GM03348 (cell line): ENCODE results near the gene NLE1.
A peak's percentile ranks its signal among the peaks of the same experiment; 100 is the strongest.
"Not testable (repeated sequence)": the region's sequence is repeated elsewhere in the genome, so short reads cannot be mapped to it uniquely, and the experiment has no call there.

ENCODE experiments used
- DNase-seq: peaks from one replicate; pipeline ENCODE4 v3.0.0; 2012; ENCODE audit warnings: low spot score

Gene NLE1

GRCh38 chr17:35161281-35161761, 19.2 kb upstream of the NLE1 start:
- DNase-seq: no peak

DNA sequence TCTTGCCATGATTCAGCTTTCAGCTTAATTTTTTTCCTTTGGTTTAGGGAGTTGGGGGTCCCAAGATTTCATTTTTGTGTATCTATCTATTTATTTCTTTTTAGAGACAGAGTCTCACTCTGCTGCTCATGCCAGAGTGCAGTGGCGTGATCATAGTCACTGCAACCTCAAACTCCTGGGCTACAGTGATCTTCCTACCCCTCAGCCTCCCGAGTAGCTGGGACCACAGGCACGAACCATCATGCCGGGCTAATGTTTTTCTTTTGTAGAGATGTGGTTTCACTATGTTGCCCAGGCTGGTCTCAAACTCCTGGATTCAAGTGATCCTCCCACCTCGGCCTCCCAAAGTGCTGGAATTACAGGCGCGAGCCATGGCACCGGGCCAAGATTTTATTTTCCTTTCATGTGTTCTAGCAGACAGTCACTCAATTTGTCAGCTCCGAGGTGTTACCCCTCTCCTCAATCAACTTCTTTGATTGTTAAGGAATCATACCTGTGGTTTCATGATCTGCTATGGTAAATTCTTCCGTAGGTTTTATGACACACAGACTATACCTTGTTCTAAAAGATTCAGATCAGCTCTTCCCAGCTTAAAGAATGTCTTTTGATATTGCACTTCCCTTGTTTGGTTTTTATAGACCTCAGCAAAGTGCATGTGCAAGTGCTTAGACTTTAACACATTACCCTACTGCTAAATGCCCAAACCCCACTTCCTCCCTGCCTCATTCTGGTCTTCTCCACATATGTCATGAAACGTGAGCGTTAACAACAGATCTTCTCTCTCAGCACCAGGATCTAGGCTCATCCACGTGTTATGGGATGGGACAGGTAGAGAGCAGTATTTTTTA, 18.5 kb upstream of the NLE1 start:
- DNase-seq: no peak

DNA sequence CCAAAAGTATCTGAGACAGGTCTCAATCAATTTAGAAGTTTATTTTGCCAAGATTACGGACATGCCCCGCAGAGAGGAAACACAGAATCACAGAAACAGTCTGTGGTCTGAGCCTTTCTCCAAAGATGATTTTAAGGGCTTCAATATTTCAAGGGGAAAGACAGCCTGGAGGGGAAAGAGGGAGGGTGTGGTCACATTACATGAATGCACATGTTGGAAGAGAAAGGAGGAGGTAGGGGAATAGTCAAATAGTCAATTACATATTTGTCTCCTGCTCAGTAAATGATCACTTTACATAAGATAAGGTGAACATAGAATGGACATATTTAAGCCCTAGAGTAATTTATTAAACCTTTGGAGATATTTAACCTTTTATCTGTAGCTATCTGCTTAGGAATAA, 17.8 kb upstream of the NLE1 start:
- DNase-seq: no peak

- no peak for DNase-seq
Measured at GRCh38 chr17:35155246-35155645, 13.1 kb upstream of the NLE1 start.

DNA sequence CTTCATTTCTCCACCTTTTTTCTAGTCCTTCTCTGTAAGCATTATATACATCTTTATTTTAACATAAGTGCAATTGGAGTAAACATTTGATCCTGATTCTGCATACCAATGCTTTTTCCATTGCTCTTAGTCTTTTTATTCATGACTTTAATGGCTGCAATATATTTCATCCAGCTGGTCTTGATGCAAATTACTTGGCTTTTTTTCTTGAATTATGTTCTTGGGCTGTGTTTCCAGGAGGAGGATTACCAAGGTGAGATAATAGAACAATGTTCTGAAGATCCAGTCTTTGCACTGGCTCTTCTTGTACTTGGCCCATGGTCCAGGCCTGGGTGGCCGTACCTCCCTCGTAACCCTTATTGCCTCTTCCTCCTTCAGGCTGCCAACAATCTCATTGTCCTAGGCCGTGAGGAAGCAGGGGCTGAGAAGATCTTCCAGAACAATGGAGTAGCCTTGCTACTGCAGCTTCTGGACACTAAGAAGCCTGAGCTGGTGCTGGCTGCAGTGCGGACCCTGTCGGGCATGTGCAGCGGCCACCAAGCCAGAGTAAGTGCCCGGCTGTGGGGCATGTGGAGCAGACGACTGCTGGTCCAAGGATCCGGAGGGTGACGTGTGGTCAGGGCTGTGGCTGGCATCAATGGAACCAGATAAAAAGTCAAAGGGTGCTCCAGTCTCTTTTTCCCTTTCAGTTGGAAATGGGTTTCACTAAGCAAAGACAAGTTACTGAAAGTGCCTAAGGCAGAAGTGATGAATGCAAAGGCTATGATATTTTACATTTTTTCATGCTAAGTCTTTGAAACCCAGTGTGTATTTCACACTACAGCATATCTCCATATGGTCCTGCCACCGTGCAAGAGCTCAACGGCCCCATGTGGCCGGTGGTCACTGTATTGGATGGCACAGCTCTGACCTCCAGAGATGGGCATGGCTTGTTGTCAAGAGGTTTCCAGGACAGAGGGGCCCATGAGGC, 12.4 kb upstream of the NLE1 start:
- DNase-seq: no peak

GRCh38 chr17:35152421-35153140, 10.5 kb upstream of the NLE1 start:
- no peak for DNase-seq

- DNase-seq: not testable (repeated sequence)
Measured at GRCh38 chr17:35151080-35151479, 9.0 kb upstream of the NLE1 start.

- no peak for DNase-seq
Measured at GRCh38 chr17:35149941-35150340, 7.8 kb upstream of the NLE1 start.

DNA sequence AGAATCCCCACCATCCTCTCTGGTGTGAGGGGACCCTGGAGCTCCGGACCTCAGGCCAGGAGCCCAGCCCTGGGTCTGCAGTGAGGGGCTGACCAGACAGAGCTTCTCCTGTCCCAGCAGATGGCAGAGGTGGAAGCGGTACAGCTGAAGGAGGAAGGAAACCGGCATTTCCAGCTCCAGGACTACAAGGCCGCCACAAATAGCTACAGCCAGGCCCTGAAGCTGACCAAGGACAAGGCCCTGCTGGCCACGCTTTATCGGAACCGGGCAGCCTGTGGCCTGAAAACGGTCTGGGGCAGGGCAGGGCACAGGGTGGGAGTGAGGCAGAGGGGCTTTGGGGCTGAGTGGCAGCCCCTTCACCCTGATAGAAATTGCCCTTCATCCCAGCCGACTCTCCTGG, 6.0 kb upstream of the NLE1 start:
- DNase-seq: no peak

GRCh38 chr17:35147375-35147905, 5.3 kb upstream of the NLE1 start, which contains the start of gene UNC45B:
UNC45B (plus strand) TSS chr17:35147817; CDS start chr17:35148264, 447 bp downstream.
- DNase-seq: no peak

DNA sequence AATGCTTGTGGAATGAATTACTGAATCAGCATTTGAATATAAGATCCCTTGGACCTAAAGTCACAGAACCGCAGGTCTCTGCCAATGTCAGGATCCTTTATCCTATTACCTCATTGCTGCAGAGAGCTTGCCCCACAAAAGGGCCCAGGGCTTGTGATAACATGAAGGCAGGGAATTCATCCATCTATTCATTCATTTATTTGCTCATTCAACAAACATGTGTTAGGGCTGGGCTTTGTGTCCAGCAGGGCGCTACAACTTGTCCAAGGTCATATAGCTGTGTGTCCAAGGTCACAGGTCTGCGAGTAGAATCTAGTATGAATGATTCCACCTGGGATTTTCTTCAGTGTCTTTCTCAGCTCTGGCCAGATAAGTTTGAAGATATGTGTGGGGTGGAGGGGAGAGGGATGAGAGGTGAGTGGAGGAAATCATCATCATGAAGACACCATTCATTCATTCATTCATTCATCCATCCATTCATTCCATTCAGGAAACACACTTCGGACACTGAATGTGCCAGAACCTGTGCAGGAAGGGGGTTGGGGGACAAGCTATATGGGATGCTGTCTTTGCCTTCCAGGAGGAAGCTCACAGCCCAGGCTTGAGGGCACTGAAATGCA, 4.2 kb upstream of the NLE1 start:
- no peak for DNase-seq

GRCh38 chr17:35144840-35145239, 2.7 kb upstream of the NLE1 start:
- no peak for DNase-seq

DNA sequence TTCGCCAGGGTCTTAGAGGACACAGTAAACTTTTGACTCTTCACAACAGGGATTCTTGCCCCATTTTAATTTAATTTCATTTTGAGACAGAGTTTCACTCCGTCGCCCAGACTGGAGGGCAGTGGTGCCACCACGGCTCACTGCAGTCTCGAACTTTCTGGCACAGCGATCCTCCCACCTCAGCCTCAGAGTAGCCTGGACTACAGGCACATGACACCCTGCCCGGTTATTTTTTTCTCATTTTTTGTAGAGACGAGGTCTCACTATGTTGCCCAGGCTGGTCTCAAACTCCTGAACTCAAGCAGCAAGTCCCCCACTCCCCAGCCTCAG, 329 bp upstream of the NLE1 start:
- no peak for DNase-seq

DNA sequence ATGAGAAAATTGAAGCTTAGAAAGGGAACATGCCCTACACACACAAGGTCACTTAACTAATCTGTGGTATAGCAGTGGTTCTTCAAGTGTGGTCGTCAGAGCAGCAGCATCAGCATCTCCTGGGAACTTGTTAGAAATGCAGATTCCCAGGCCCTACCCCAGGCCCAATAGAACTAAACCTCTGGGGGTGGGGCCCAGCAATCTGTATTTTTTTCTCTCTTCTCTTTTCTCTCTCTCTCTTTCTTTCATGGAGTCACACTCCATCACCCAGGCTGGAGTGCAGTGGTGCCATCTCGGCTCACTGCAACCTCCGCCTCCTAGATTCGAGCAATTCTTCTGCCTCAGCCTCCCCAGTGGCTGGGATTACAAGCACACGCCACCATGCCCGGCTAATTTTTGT, 3.9 kb downstream of the NLE1 start:
- DNase-seq: no peak

GRCh38 chr17:35135322-35135721, 6.8 kb downstream of the NLE1 start:
- no peak for DNase-seq

- DNase-seq: no peak
Measured at GRCh38 chr17:35132816-35133550, 9.1 kb downstream of the NLE1 start.

- no peak for DNase-seq
Measured at GRCh38 chr17:35132099-35132498, 10.0 kb downstream of the NLE1 start.

GRCh38 chr17:35130392-35130791, 11.7 kb downstream of the NLE1 start:
- no peak for DNase-seq

- no peak for DNase-seq
Measured at GRCh38 chr17:35129973-35130351, 12.1 kb downstream of the NLE1 start.

DNA sequence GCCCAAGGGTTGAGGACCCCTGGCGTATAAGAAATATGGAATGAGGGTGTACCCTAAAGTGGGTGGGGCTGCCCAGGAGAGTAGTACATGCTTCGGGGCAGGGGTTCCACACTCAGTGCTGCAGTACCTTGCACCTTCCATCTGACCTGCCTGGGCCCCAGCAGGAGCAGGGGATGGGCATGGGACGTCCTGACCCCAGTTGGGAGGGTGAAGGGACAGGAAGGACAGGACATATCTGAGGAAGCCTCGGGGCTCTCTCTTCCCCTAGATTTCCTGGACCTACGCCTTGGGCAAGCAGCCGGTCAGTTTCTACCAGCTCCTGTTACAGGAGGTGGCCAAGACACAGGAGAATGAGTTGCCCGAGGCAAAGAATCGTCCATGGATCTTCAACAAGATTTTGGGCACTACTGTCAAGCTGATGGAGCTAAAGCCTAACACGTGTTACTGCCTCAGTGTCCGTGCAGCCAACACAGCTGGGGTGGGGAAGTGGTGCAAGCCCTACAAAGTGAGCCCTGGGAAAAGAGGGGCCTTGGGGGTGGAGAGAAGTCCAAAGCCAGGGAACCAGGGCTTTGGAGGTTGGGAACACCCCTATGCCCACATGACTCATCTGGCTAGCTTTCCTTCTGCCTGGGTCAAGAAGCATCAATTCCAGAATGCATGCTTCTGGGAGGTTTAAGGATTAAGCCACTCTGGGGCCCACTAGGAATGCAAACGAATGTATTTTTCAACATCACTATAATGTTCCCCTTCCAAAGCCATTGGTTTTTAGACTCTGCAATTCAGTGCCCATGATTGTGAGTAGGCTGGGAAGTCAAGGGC, 12.7 kb downstream of the NLE1 start:
- DNase-seq: peak; percentile 60
